Common myeloid progenitor, CD34-positive (primary cell): ENCODE data around the gene LRFN4.

ENCODE experiments used
- CTCF ChIA-PET: fragments of 350-600 bp; sonication (Branson Sonifier 250); formaldehyde crosslinking; loops from one replicate; lab custom pipeline; 2021; ENCODE audit warnings: antibody characterized with exemption; lab: Charles Lee
- POLR2A ChIA-PET: fragments of 350-600 bp; sonication (Branson Sonifier 250); formaldehyde crosslinking; loops from one replicate; lab custom pipeline; 2021; ENCODE audit warnings: antibody characterized with exemption; lab: Charles Lee
- DNase-seq, 3 donors: peaks; one replicate each; pipeline versions ENCODE4 v3.0.0 to v3.0.0-alpha.2; 2013
- H3K27ac ChIP-seq, 2 experiments: 1 replicate in 1 of 2; 2 replicates in 1 of 2; pipeline ENCODE4 v1.7.0; 2013; ENCODE audit warnings: inconsistent platforms in 2 of 2, low read length in 2 of 2, mild to moderate bottlenecking in 2 of 2, low read depth in 1 of 2, moderate library complexity in 1 of 2; ENCODE audit not compliant: severe bottlenecking in 2 of 2, insufficient read depth in 1 of 2, poor library complexity in 1 of 2
- H3K27me3 ChIP-seq, 5 experiments: replicated peaks in 2 of 5; 1 replicate in 3 of 5; 2 replicates in 2 of 5; pipeline versions ENCODE4 v1.6.1 to v1.7.0; 2013; ENCODE audit warnings: low read length in 4 of 5, mild to moderate bottlenecking in 2 of 5, moderate library complexity in 2 of 5, inconsistent platforms in 1 of 5; ENCODE audit not compliant: insufficient read depth in 5 of 5, control insufficient read depth in 4 of 5
- H3K36me3 ChIP-seq, 4 experiments: 1 replicate in 2 of 4; 2 replicates in 2 of 4; pipeline versions ENCODE4 v1.6.1 to v1.7.0; 2013; ENCODE audit warnings: low read length in 3 of 4, control low read depth in 1 of 4, mild to moderate bottlenecking in 1 of 4; ENCODE audit not compliant: control insufficient read depth in 4 of 4, insufficient read depth in 4 of 4
- H3K4me1 ChIP-seq, 4 experiments: 1 replicate in 3 of 4; 2 replicates in 1 of 4; pipeline versions ENCODE4 v1.6.1 to v1.7.1; 2013; ENCODE audit warnings: low read length in 3 of 4, mild to moderate bottlenecking in 3 of 4, control low read depth in 1 of 4, inconsistent platforms in 1 of 4, moderate library complexity in 1 of 4; ENCODE audit not compliant: control insufficient read depth in 4 of 4, insufficient read depth in 4 of 4; ENCODE audit errors: control extremely low read depth in 1 of 4
- H3K4me3 ChIP-seq, 7 experiments: 1 replicate in 4 of 7; 2 replicates in 3 of 7; pipeline versions ENCODE4 v1.5.1 to v1.7.0; 2013; ENCODE audit warnings: mild to moderate bottlenecking in 7 of 7, low read length in 6 of 7, moderate library complexity in 6 of 7, inconsistent platforms in 2 of 7, low read depth in 2 of 7, control low read depth in 1 of 7; ENCODE audit not compliant: insufficient read depth in 4 of 7, control insufficient read depth in 1 of 7; ENCODE audit errors: extremely low read depth in 1 of 7
- H3K9me3 ChIP-seq, 5 experiments: 1 replicate in 4 of 5; 2 replicates in 1 of 5; pipeline versions ENCODE4 v1.6.1 to v1.7.1; 2013; ENCODE audit warnings: low read length in 4 of 5, mild to moderate bottlenecking in 2 of 5, inconsistent platforms in 1 of 5, low read depth in 1 of 5, moderate library complexity in 1 of 5; ENCODE audit not compliant: control insufficient read depth in 4 of 5, insufficient read depth in 2 of 5; ENCODE audit errors: control extremely low read depth in 1 of 5
- WGBS: methylation state at CpG from one replicate; pipeline ENCODE4 v1.1.5; 2013; ENCODE audit not compliant: insufficient coverage; 5-methylcytosine and 5-hydroxymethylcytosine counted together

Gene LRFN4

DNA sequence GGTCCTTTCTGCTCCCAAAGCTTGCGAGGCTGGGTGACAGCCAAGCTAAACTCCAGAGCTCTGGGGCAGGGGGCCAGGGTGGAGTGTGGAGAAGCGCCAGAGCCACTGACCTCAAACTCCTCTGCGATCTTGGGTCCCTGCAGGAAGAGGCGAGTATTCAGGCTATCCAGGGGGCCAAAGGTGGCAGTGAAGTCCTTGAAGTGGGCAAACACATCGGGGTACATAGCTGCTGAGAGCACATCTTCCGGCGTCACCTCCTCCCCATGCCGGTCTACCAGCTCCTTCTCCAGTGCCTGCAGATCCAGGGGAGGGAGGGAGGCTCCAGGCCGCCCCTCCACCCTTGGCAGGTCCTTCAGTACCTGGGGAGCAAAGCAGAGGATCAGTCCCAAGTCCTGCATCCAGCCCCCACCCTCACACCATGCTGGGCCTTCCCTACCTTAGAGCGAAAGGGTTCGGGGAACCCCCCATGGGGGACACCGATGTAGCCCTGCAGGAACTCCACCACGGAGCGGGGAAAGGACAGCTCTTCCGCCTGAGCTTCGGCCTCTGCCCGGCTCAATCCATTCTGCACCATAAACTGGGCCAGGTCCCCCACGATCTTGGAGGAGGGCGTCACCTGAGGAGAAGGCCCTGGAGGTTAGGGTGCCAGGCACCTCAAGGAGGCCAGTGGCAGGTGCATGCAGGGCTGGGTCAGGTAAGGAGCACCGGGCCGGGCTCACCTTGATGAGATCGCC is 7.2 kb upstream of the LRFN4 start:
- ChIA-PET POLR2A (no interaction called here), CTCF (interaction anchor here (1.0 kb wide), 1 partner anchor 32 kb away, joined by 3 read pairs; no protein-coding TSS in a partner anchor)
- DNase-seq = no peak
- Histone ChIP-seq H3K9me3 (no peaks in the 10 kb centered on the region), H3K27ac (no peak overlapping the region), H3K4me3 (no peak overlapping the region), H3K36me3 (peaks cover 0 to 32% (median 21%) of the 10 kb centered on the region in 4 experiments), H3K4me1 (peaks cover 0 to 8% (median 3%) of the 10 kb centered on the region in 4 experiments), H3K27me3 (no peaks in the 10 kb centered on the region)
- 98% methylated on average over 21 of the region's 22 CpGs for WGBS

DNA sequence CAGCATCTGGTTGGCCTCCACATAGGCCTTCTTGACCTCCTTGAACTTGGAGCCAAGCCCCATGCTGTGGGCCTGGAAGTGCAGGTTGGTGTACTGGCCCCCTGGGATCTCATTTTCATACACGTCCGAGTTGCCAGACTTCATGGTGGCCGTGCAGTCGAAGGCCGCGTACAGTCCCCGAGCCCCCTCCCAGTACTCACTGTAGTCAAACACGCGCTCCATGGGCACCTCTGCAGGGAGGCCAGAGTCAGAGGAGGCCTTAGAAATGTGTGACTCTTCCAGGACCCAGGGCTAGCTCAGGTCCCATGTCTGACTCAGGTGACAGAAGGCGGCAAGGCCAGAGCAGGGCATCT is 6.7 kb upstream of the LRFN4 start:
- Histone ChIP-seq H3K4me1 (peaks cover 0 to 13% (median 6%) of the 10 kb centered on the region in 4 experiments), H3K27me3 (no peaks in the 10 kb centered on the region), H3K4me3 (no peak overlapping the region), H3K36me3 (peaks cover 0 to 27% (median 16%) of the 10 kb centered on the region in 4 experiments), H3K27ac (no peak overlapping the region), H3K9me3 (no peaks in the 10 kb centered on the region)
- no peak for DNase-seq
- WGBS = over 99% methylated on average over 10 of the region's 10 CpGs
- ChIA-PET CTCF (interaction anchor here (1.0 kb wide), 1 partner anchor 32 kb away, joined by 3 read pairs; no protein-coding TSS in a partner anchor), POLR2A (no interaction called here)

DNA sequence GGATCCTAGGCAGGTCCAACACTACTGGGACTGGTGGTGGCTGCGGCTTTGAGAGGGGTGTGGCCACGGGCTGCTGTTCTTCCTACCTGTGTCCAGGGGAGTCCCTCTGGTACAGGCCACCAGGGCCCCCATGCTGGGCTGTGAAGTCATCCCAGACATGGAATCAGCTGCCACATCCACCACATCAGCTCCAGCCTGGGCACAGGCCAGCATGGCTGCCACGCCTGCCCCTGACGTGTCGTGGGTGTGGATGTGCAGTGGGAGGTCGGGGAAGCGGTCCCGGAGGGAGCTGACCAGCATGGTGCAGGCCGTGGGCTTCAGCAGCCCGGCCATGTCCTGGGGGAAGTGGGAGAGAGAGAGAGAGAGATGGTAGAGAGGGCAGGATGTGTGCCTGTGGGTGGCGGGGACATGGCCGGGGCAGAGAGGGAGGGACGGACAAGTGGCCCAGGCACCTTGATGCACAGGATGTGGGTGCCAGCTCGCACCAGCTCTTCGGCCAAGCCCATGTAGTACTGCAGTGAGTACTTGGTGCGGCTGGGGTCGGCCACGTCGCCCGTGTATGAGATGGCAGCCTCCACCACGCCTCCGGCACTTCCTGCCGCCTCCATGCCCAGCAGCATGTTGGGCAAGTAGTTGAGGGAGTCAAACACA is 6.2 kb upstream of the LRFN4 start:
- H3K4me1 ChIP-seq = peaks cover 0 to 18% (median 11%) of the 10 kb centered on the region in 4 experiments
- H3K4me3 ChIP-seq = no peak overlapping the region
- DNase-seq = no peak
- no peaks in the 10 kb centered on the region for H3K27me3 ChIP-seq
- H3K36me3 ChIP-seq = peaks cover 0 to 22% (median 12%) of the 10 kb centered on the region in 4 experiments
- CTCF ChIA-PET = interaction anchor here (0.6 to 1.0 kb wide), 2 partner anchors 31 to 105 kb away, joined by 3 read pairs; no protein-coding TSS in a partner anchor
- 97% methylated on average over 20 of the region's 23 CpGs for WGBS
- H3K9me3 ChIP-seq = no peaks in the 10 kb centered on the region
- POLR2A ChIA-PET = no interaction called here
- H3K27ac ChIP-seq = no peak overlapping the region

DNA sequence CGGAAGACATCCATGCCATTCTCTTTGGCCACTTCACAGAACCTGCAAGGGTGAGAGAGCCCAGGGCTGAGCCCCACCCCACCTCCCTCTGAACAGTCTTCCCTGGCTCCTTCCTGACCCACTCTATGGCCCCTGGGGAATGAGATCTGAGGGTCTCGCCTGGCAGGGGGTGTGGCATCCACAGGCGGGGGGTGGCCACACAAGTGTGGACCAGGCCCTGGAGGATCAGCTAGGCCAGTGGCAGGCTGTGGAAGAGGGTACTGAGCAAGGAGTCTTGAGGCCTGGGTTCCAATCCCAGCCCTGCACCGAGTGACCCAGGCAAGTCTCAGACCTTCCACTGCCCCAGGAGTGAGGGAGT is 5.6 kb upstream of the LRFN4 start:
- ChIA-PET POLR2A (no interaction called here), CTCF (interaction anchor here (0.6 to 1.5 kb wide), 5 partner anchors 9 to 104 kb away, joined by 3 to 10 read pairs (median 4); no protein-coding TSS in a partner anchor)
- DNase-seq = no peak
- peaks cover 0 to 17% (median 9%) of the 10 kb centered on the region in 4 experiments for H3K36me3 ChIP-seq
- WGBS = 95% methylated on average over 4 of the region's 4 CpGs
- no peaks in the 10 kb centered on the region for H3K27me3 ChIP-seq
- H3K9me3 ChIP-seq = no peaks in the 10 kb centered on the region
- no peak overlapping the region for H3K4me3 ChIP-seq
- peaks cover 0 to 22% (median 15%) of the 10 kb centered on the region in 4 experiments for H3K4me1 ChIP-seq
- no peak overlapping the region for H3K27ac ChIP-seq

DNA sequence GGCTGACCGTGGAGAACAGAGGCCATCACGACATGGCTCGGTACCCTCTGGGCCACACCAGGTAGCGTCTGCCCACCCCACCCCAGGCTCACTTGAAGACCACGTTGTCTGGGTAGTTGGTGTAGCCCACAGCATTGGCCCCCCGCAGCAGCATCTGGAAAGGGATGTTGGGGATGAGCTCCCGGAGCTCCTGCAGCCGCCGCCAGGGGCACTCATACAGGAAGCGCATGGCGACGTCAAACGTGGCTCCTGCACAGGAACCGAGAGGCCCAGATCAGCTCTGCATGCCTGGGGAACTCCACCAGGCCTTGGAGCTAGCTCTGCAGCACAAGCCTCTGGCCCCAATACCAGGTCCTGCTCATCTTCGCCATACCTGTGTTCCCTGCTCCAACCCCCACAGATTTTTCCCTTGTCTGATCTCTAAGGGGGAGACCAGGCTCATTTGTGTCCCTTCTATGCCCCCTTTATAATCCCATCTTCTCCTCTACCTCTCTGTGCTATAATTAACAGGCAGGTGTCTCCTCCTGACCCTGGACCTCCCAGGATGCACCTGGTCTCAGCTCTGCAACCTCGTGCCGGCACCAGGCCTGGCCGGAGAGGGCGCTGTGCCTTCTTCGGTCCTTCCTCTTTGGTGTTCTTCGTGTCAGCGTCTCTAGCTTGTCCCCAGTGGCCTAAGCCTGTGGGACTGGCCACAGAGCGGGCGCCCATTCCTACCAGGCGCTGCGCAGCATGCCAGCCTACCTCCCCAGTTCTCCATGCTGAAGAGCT is 5.0 kb upstream of the LRFN4 start:
- Histone ChIP-seq H3K4me1 (peaks cover 0 to 25% (median 19%) of the 10 kb centered on the region in 4 experiments), H3K9me3 (no peaks in the 10 kb centered on the region), H3K36me3 (peaks cover 0 to 11% (median 4%) of the 10 kb centered on the region in 4 experiments), H3K27ac (no peak overlapping the region), H3K4me3 (no peak overlapping the region), H3K27me3 (no peaks in the 10 kb centered on the region)
- 73% methylated on average over 25 of the region's 26 CpGs for WGBS
- DNase-seq = peak; percentile 46 to 68 (median 68)
- ChIA-PET CTCF (interaction anchor here (0.6 to 1.5 kb wide), 7 partner anchors 9 to 125 kb away, joined by 3 to 10 read pairs (median 4); no protein-coding TSS in a partner anchor), POLR2A (interaction anchor here (0.6 kb wide), 2 partner anchors 9 to 286 kb away, joined by 3 read pairs; partner anchors contain the start of gene RCE1)

DNA sequence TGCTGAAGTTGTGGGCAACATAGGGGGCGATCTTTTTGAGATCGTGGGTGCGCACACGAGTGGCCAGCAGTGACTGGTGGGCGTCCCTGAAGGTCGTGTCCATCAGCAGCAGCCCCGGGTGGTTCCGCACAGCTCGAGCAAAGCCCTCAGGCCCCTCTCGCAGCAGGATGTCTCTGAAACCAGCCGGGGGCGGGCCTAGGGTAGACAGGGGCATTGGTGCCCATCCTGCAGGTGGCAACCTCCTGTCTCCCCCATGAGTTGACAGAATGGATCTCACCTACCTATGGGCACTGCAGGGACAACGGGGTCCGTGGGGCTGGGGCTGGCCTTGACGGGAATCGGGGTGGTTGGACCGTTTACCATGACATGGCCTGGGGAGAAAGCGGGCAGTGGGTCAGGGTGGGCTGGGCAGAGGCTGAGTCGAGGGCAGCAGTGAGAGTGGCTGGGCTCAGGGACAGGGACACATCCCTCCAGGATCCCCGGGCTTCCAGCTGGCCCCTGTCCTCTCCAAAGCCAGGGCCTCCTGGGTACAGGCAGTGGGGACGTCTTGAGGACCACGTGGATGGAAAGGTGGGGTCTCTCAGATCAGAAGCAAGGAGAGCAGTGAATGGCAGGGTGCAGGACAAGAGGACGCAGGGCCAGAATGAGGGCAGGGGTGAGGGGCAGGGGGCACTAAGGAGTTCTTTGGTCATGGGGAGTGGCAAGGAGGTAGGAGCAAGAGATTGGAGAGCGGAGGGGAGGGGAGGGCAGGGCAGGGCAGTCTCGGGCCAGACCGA is 4.2 kb upstream of the LRFN4 start:
- POLR2A ChIA-PET = interaction anchor here (0.6 kb wide), 1 partner anchor 10 kb away, joined by 3 read pairs; the partner anchor contains the start of gene RCE1
- no peak for DNase-seq
- peaks cover 0 to 6% (median 2%) of the 10 kb centered on the region in 4 experiments for H3K36me3 ChIP-seq
- no peak overlapping the region for H3K27ac ChIP-seq
- peaks cover 0 to 29% (median 24%) of the 10 kb centered on the region in 4 experiments for H3K4me1 ChIP-seq
- CTCF ChIA-PET = interaction anchor here (0.9 to 1.5 kb wide), 7 partner anchors 10 to 124 kb away, joined by 3 to 10 read pairs (median 4); no protein-coding TSS in a partner anchor
- H3K9me3 ChIP-seq = no peaks in the 10 kb centered on the region
- WGBS = 98% methylated on average over 22 of the region's 26 CpGs
- no peaks in the 10 kb centered on the region for H3K27me3 ChIP-seq
- H3K4me3 ChIP-seq = no peak overlapping the region
